ENCODE results near the gene MYO5A. TPM values are rescaled to one million over a fixed set of nuclear protein-coding genes. Genes with fewer than 3 reads are reported as not detected.

The MYO5A gene
- total RNA-seq, 1 experiment from 2014 or later: 61.1 TPM

- Histone ChIP-seq H3K27ac (ENCODE audit: low read length) (no peak overlapping the region), H3K9me3 (ENCODE audit: control insufficient read depth, insufficient read depth, low read depth, low read length) (no peaks in the 10 kb centered on the region), H3K4me1 (ENCODE audit: control insufficient read depth, insufficient read depth, low read length) (no peaks in the 10 kb centered on the region), H3K4me3 (ENCODE audit: low read depth in 2 of 2, low read length in 2 of 2) (no peak overlapping the region), H3K36me3 (ENCODE audit: control insufficient read depth, insufficient read depth, low read length) (peaks cover 21% of the 10 kb centered on the region), H3K27me3 (ENCODE audit: control insufficient read depth, insufficient read depth, low read length) (no peaks in the 10 kb centered on the region)
- peak; percentile 66 for ATAC-seq
- intact Hi-C loops (cut with micrococcal nuclease; ENCODE audit: unreplicated experiment): no loop called here
- no peak for DNase-seq (ENCODE audit: low read depth, low spot score)
- ChIA-PET POLR2A (no interaction called here), CTCF (no interaction called here)
- in situ Hi-C loops (cut with HindIII; ENCODE audit: low pct_unique_long_range_greater_than_20kb, low sequenced_read_pairs): no loop called here
- no TSS peak for BruUV-seq (replicated peaks)
- TF ChIP-seq POLR2AphosphoS5 (IDR thresholded peaks at IDR 0.05; ENCODE audit: low read depth, low read length) (0 out of 2 replicates have a peak, but pooled peaks have one; percentile 42), TCF7L2 (IDR thresholded peaks at IDR 0.05; ENCODE audit: low read depth, low read length) (no peak)
Observed at GRCh38 chr15:52546031-52546751, 17.5 kb upstream of the MYO5A start.

- POLR2A ChIA-PET: no interaction called here
- CTCF ChIA-PET: no interaction called here
- no peaks in the 10 kb centered on the region for H3K9me3 ChIP-seq (ENCODE audit: control insufficient read depth, insufficient read depth, low read depth, low read length)
- in situ Hi-C loops (cut with HindIII; ENCODE audit: low pct_unique_long_range_greater_than_20kb, low sequenced_read_pairs) (no loop called here), intact Hi-C loops (cut with micrococcal nuclease; ENCODE audit: unreplicated experiment) (no loop called here)
- no peaks in the 10 kb centered on the region for H3K36me3 ChIP-seq (ENCODE audit: control insufficient read depth, insufficient read depth, low read length)
- ATAC-seq: no peak
- no peak overlapping the region for H3K4me3 ChIP-seq (ENCODE audit: low read depth in 2 of 2, low read length in 2 of 2)
- TF ChIP-seq POLR2AphosphoS5 (IDR thresholded peaks at IDR 0.05; ENCODE audit: low read depth, low read length) (no peak), SIN3A (IDR thresholded peaks at IDR 0.05; ENCODE audit: borderline replicate concordance, insufficient read depth, low read depth, low read length) (no peak), REST (IDR thresholded peaks at IDR 0.05; ENCODE audit: insufficient read depth in 1 of 2, low read depth in 2 of 2, low read length in 1 of 2) (no peak), TCF7L2 (IDR thresholded peaks at IDR 0.05; ENCODE audit: low read depth, low read length) (no peak), CTCF (IDR thresholded peaks at IDR 0.05) (no peak)
- H3K4me1 ChIP-seq (ENCODE audit: control insufficient read depth, insufficient read depth, low read length): no peaks in the 10 kb centered on the region
- no peak overlapping the region for H3K27ac ChIP-seq (ENCODE audit: low read length)
- no TSS peak for BruUV-seq (replicated peaks)
- no peak for DNase-seq (ENCODE audit: low read depth, low spot score)
- H3K27me3 ChIP-seq (ENCODE audit: control insufficient read depth, insufficient read depth, low read length): no peaks in the 10 kb centered on the region
Observed at GRCh38 chr15:52540374-52541012, 11.8 kb upstream of the MYO5A start.

- POLR2A ChIA-PET: no interaction called here
- DNase-seq (ENCODE audit: low read depth, low spot score): no peak
- no peak overlapping the region for H3K27ac ChIP-seq (ENCODE audit: low read length)
- H3K27me3 ChIP-seq (ENCODE audit: control insufficient read depth, insufficient read depth, low read length): no peaks in the 10 kb centered on the region
- no peaks in the 10 kb centered on the region for H3K36me3 ChIP-seq (ENCODE audit: control insufficient read depth, insufficient read depth, low read length)
- CTCF ChIA-PET: no interaction called here
- no TSS peak for BruUV-seq (replicated peaks)
- H3K9me3 ChIP-seq (ENCODE audit: control insufficient read depth, insufficient read depth, low read depth, low read length): no peaks in the 10 kb centered on the region
- no peak overlapping the region for H3K4me3 ChIP-seq (ENCODE audit: low read depth in 2 of 2, low read length in 2 of 2)
- TF ChIP-seq TCF7L2 (IDR thresholded peaks at IDR 0.05; ENCODE audit: low read depth, low read length) (no peak), POLR2AphosphoS5 (IDR thresholded peaks at IDR 0.05; ENCODE audit: low read depth, low read length) (no peak), REST (IDR thresholded peaks at IDR 0.05; ENCODE audit: insufficient read depth in 1 of 2, low read depth in 2 of 2, low read length in 1 of 2) (no peak), SIN3A (IDR thresholded peaks at IDR 0.05; ENCODE audit: borderline replicate concordance, insufficient read depth, low read depth, low read length) (no peak), CTCF (IDR thresholded peaks at IDR 0.05) (no peak)
- no peaks in the 10 kb centered on the region for H3K4me1 ChIP-seq (ENCODE audit: control insufficient read depth, insufficient read depth, low read length)
- intact Hi-C loops (cut with micrococcal nuclease; ENCODE audit: unreplicated experiment) (no loop called here), in situ Hi-C loops (cut with HindIII; ENCODE audit: low pct_unique_long_range_greater_than_20kb, low sequenced_read_pairs) (no loop called here)
- no peak for ATAC-seq
Observed at GRCh38 chr15:52537459-52537858, 8.8 kb upstream of the MYO5A start.
